ENCODE measurements around the gene ANK3. TPM values are rescaled to one million over a fixed set of nuclear protein-coding genes. Genes with fewer than 3 reads are reported as not detected.

Gene ANK3
- total RNA-seq, 1 experiment from 2014 or later, result 69.6 TPM

DNA sequence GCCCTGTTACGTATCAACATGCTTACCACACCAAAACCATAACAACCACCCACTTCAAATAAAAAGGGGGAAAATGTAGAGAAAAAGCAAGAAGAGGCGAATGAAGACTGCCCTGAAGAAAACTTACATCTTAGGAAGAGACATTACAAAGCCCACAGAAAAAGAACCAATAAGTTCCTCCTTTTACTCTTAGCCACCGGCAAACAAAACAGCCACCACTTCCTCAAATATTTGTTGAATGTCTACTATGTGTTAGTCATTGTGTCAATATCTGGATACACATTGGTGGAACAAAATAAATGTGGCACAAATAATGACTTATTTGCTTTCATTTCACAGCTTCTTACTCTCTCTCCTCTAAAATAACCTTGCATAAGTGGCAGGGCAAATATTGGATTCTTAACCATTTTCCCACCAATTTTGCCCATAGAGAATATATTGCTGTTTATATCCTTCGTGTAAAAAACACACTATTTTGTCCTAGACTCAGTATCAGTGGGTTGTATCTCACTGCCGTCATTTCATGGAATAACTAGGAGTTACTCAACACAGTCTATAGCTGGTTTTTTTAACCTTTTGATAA lies 106.8 kb downstream of the ANK3 start (continued):
- TF ChIP-seq, protein P1, sequence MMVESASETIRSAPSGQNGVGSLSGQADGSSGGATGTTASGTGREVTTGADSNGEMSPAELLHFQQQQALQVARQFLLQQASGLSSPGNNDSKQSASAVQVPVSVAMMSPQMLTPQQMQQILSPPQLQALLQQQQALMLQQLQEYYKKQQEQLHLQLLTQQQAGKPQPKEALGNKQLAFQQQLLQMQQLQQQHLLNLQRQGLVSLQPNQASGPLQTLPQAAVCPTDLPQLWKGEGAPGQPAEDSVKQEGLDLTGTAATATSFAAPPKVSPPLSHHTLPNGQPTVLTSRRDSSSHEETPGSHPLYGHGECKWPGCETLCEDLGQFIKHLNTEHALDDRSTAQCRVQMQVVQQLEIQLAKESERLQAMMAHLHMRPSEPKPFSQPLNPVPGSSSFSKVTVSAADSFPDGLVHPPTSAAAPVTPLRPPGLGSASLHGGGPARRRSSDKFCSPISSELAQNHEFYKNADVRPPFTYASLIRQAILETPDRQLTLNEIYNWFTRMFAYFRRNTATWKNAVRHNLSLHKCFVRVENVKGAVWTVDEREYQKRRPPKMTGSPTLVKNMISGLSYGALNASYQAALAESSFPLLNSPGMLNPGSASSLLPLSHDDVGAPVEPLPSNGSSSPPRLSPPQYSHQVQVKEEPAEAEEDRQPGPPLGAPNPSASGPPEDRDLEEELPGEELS (CRISPR knock-in tag; IDR thresholded peaks at IDR 0.05), result no peak
- TF ChIP-seq NFATC4 (CRISPR knock-in tag; IDR thresholded peaks at IDR 0.05), result no peak
- TF ChIP-seq, protein P2, sequence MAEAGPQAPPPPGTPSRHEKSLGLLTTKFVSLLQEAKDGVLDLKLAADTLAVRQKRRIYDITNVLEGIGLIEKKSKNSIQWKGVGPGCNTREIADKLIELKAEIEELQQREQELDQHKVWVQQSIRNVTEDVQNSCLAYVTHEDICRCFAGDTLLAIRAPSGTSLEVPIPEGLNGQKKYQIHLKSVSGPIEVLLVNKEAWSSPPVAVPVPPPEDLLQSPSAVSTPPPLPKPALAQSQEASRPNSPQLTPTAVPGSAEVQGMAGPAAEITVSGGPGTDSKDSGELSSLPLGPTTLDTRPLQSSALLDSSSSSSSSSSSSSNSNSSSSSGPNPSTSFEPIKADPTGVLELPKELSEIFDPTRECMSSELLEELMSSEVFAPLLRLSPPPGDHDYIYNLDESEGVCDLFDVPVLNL (CRISPR knock-in tag; IDR thresholded peaks at IDR 0.05; ENCODE audit: borderline replicate concordance, low read depth), result no peak
- TF ChIP-seq, protein P3, sequence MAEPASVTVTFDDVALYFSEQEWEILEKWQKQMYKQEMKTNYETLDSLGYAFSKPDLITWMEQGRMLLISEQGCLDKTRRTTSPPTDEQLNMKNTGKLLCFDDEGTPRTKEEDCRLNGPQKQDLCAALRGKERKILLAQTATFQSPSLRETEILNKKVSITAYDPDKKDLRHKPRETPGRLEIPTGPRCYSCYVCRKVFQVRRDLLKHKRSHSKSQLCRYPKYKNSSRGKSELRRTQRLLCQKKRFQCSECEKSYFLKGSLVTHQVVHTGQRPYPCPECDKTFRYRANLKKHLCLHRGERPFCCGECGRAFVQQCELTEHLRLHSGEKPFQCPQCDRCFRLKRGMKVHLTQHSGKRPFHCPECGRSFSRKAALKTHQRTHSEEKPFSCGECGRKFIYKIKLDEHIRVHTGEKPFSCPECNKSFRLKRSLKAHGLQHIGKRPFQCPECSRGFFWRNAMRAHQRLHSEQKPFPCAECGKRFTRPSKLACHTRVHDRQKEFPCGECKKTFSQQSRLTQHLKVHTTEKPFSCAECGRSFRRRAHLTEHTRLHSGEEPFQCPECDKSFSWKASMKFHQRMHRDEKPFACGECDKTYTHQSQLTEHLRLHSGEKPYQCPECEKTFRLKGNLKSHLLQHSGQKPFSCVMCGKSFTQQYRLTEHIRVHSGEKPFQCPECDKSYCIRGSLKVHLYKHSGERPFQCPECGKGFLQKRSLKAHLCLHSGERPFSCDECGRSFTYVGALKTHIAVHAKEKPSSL (CRISPR knock-in tag; conservative IDR thresholded peaks at IDR 0.05), result no peak

DNA sequence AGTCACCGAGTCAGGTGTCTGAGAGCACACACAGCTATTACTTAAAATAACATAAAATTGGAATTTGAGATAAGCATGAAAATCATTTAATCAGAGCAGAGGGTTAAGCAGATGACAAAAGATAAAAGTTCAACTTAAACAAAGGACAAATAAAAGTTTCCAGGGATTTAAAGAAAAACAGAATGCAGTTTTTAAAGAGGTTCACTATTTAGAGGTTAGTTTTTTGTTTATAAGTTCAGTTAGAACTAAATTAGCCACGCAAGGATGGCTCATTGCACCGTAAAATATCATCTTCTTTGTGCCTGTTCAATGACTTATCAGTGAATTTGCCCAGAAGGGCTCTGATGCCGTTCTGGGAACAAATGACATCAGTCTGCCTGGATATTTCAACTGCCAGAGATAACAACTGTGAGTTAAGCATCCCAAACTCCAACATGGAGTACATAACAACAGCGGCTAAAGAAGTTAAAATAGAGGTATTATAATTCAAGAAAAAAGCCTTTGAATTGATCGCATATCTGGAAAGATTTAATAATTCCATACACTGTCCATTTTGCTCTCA lies 107.8 kb downstream of the ANK3 start:
- no peaks in the 10 kb centered on the region for H3K36me3 Mint-ChIP-seq
- ChIA-PET CTCF (no interaction called here), POLR2A (no interaction called here)
- no peaks in the 10 kb centered on the region for H3K27me3 Mint-ChIP-seq (ENCODE audit: low read depth)
- H3K4me3 Mint-ChIP-seq, result no peak overlapping the region
- no peak overlapping the region for H3K27ac Mint-ChIP-seq
- no peaks in the 10 kb centered on the region for H3K9me3 Mint-ChIP-seq
- no peak for DNase-seq (ENCODE audit: low spot score)
- TF ChIP-seq GRHL2 (CRISPR knock-in tag; IDR thresholded peaks at IDR 0.05; ENCODE audit: insufficient replicate concordance, severe bottlenecking) (no peak), PRRX2 (CRISPR knock-in tag; IDR thresholded peaks at IDR 0.05) (no peak), EMX1 (CRISPR knock-in tag; IDR thresholded peaks at IDR 0.05) (no peak), HMGA2 (CRISPR knock-in tag; IDR thresholded peaks at IDR 0.05) (no peak), SMAD3 (CRISPR knock-in tag; IDR thresholded peaks at IDR 0.05; ENCODE audit: borderline replicate concordance) (no peak), ETV6 (CRISPR knock-in tag; IDR thresholded peaks at IDR 0.05) (no peak), ZNF219 (CRISPR knock-in tag; IDR thresholded peaks at IDR 0.05; ENCODE audit: borderline replicate concordance) (no peak)
- TF ChIP-seq, protein P4, sequence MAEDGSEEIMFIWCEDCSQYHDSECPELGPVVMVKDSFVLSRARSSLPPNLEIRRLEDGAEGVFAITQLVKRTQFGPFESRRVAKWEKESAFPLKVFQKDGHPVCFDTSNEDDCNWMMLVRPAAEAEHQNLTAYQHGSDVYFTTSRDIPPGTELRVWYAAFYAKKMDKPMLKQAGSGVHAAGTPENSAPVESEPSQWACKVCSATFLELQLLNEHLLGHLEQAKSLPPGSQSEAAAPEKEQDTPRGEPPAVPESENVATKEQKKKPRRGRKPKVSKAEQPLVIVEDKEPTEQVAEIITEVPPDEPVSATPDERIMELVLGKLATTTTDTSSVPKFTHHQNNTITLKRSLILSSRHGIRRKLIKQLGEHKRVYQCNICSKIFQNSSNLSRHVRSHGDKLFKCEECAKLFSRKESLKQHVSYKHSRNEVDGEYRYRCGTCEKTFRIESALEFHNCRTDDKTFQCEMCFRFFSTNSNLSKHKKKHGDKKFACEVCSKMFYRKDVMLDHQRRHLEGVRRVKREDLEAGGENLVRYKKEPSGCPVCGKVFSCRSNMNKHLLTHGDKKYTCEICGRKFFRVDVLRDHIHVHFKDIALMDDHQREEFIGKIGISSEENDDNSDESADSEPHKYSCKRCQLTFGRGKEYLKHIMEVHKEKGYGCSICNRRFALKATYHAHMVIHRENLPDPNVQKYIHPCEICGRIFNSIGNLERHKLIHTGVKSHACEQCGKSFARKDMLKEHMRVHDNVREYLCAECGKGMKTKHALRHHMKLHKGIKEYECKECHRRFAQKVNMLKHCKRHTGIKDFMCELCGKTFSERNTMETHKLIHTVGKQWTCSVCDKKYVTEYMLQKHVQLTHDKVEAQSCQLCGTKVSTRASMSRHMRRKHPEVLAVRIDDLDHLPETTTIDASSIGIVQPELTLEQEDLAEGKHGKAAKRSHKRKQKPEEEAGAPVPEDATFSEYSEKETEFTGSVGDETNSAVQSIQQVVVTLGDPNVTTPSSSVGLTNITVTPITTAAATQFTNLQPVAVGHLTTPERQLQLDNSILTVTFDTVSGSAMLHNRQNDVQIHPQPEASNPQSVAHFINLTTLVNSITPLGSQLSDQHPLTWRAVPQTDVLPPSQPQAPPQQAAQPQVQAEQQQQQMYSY (CRISPR knock-in tag; IDR thresholded peaks at IDR 0.05), result no peak
- TF ChIP-seq, protein P5, sequence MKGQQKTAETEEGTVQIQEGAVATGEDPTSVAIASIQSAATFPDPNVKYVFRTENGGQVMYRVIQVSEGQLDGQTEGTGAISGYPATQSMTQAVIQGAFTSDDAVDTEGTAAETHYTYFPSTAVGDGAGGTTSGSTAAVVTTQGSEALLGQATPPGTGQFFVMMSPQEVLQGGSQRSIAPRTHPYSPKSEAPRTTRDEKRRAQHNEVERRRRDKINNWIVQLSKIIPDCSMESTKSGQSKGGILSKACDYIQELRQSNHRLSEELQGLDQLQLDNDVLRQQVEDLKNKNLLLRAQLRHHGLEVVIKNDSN (CRISPR knock-in tag; IDR thresholded peaks at IDR 0.05), result no peak
- TF ChIP-seq, protein P6, sequence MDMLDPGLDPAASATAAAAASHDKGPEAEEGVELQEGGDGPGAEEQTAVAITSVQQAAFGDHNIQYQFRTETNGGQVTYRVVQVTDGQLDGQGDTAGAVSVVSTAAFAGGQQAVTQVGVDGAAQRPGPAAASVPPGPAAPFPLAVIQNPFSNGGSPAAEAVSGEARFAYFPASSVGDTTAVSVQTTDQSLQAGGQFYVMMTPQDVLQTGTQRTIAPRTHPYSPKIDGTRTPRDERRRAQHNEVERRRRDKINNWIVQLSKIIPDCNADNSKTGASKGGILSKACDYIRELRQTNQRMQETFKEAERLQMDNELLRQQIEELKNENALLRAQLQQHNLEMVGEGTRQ (CRISPR knock-in tag; IDR thresholded peaks at IDR 0.05), result no peak
- ATAC-seq, result no peak
- H3K4me1 Mint-ChIP-seq, result peaks cover 17% of the 10 kb centered on the region

Measured in WTC11 (cell line).